ENCODE data around the gene CADM1.

DNA sequence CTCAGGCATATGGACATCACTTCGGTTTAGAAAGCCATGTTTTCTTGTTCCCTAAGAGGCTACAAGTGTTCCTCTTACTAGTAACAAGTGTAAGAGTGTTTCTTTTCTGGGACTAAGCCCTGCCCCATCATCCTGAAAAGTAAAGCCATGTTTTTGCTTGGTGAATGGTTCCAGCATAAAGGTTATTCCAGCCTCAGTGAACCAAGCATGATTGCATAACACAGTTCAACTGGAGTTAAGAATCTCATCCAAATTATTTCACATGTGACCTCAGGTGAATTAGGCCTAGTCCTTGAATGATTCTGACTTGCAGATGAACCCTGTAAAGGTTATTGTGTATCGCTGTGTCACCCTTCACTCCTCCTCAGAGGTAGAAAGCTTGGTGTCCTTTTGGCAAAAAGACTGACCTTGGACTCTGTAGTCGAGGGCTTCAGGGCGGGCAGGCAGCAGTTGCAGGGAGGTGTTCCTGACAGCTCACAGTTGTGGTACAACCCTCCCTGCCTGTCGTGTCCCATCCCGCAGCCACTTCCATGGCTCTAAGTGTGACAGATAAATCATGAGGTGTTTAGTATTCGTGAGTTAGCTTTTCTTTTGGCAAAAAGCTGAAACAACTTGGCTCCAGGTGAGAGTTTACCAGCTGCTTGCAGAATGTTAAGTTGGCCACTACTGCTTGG lies 321.8 kb downstream of the CADM1 start:
- TF ChIP-seq POLR2AphosphoS5 (IDR thresholded peaks at IDR 0.05; ENCODE audit: borderline replicate concordance, low read depth, low read length), result no peak
- no peak for TF ChIP-seq EZH2 (IDR thresholded peaks at IDR 0.05)
- TF ChIP-seq FOXP2 (optimal IDR thresholded peaks at IDR 0.05; ENCODE audit: control extremely low read depth, extremely low read length, insufficient read depth), result no peak

All from SK-N-MC (cell line).